NCI-H2171 treated with DMSO at 0.1 percent for 48 hours (cell line): ENCODE measurements around the gene SLC26A9.
A peak's percentile ranks its signal among the peaks of the same experiment; 100 is the strongest.

Experiments
- DNase-seq: peaks from one replicate; lab custom pipeline; 2025; lab: John Stamatoyannopoulos, UW

Gene SLC26A9

GRCh38 chr1:205947024-205947423, 3.8 kb upstream of the SLC26A9 start:
- DNase-seq = no peak

GRCh38 chr1:205945069-205945468, 1.8 kb upstream of the SLC26A9 start:
- no peak for DNase-seq

GRCh38 chr1:205944525-205944924, 1.3 kb upstream of the SLC26A9 start:
- no peak for DNase-seq

GRCh38 chr1:205942631-205943159, 561 bp downstream of the SLC26A9 start:
- DNase-seq = no peak

- DNase-seq = no peak
These were observed 2.5 kb downstream of the SLC26A9 start for GRCh38 chr1:205940710-205941109.

- peak; percentile 95 for DNase-seq
These were observed 3.4 kb downstream of the SLC26A9 start for GRCh38 chr1:205939690-205940330.

GRCh38 chr1:205938682-205939081, 4.6 kb downstream of the SLC26A9 start:
- peak; percentile 54 for DNase-seq

- no peak for DNase-seq
These were observed 6.2 kb downstream of the SLC26A9 start for GRCh38 chr1:205936846-205937586.

- DNase-seq = no peak
These were observed 6.9 kb downstream of the SLC26A9 start for GRCh38 chr1:205936311-205936710.

- DNase-seq = no peak
These were observed 7.4 kb downstream of the SLC26A9 start for GRCh38 chr1:205935869-205936268.

GRCh38 chr1:205934788-205935187, 8.5 kb downstream of the SLC26A9 start:
- DNase-seq = no peak

- no peak for DNase-seq
These were observed 9.3 kb downstream of the SLC26A9 start for GRCh38 chr1:205933671-205934618.

GRCh38 chr1:205932776-205933175, 10.5 kb downstream of the SLC26A9 start:
- no peak for DNase-seq

- DNase-seq = no peak
These were observed 12.4 kb downstream of the SLC26A9 start for GRCh38 chr1:205930799-205931281.

- DNase-seq = no peak
These were observed 13.1 kb downstream of the SLC26A9 start for GRCh38 chr1:205930195-205930577.

GRCh38 chr1:205929496-205930194, 13.6 kb downstream of the SLC26A9 start:
- no peak for DNase-seq

- no peak for DNase-seq
These were observed 14.9 kb downstream of the SLC26A9 start for GRCh38 chr1:205928317-205928716.

GRCh38 chr1:205927676-205928075, 15.6 kb downstream of the SLC26A9 start:
- no peak for DNase-seq

- no peak for DNase-seq
These were observed 16.0 kb downstream of the SLC26A9 start for GRCh38 chr1:205927247-205927646.

GRCh38 chr1:205926636-205927035, 16.6 kb downstream of the SLC26A9 start:
- DNase-seq = no peak

- no peak for DNase-seq
These were observed 17.0 kb downstream of the SLC26A9 start for GRCh38 chr1:205926213-205926612.

GRCh38 chr1:205925736-205926135, 17.5 kb downstream of the SLC26A9 start:
- DNase-seq = no peak
